Measurements from ENCODE around the gene FBH1. TPM values are rescaled to one million over a fixed set of nuclear protein-coding genes. Genes with fewer than 3 reads are reported as not detected.
"Not testable (repeated sequence)": the region's sequence is repeated elsewhere in the genome, so short reads cannot be mapped to it uniquely, and the experiment has no call there.

The FBH1 gene
- total and polyA plus RNA-seq, 4 donors = 39.4 to 93.2 (median 63.8) TPM

DNA sequence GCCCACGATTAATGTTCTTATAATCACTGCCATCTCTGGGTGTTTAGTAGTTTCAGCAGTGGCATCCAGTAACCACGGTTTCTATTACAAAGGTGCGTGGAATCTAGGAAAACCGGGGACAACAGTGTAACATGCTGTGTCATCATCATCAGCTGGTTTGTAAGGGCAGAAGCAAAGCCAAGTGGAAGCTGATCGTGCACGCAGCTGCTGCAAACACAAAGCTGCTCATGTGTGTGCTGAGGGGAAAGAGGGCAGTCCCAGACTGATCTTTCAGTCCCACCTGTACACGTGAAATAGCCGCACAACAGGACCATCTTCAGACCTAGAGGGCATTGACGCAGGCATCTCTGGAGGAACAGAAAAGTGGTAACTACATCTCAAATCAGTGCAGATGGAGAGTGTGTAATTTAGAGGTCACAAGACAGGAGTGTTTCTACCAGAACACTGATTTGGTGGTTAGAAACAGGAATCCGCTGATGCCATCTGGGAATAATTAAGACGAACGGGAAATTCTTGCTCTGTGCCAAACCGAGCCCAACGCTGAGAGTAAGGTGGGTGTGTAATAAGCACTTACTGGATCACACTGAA, 13.8 kb upstream of the FBH1 start:
- DNase-seq (no peak), ATAC-seq (ENCODE audit: insufficient read depth, low FRiP score) (no peak)
- no peaks in the 10 kb centered on the region for H3K27me3 ChIP-seq (ENCODE audit: control insufficient read depth in 3 of 3, insufficient read depth in 3 of 3, low read length in 2 of 3)
- H3K9ac ChIP-seq (ENCODE audit: insufficient read depth in 1 of 2, low read length in 2 of 2) = no peak overlapping the region
- no peaks in the 10 kb centered on the region for H3K9me3 ChIP-seq (ENCODE audit: control insufficient read depth in 4 of 4, insufficient read depth in 3 of 4, low read length in 3 of 4)
- no peak overlapping the region for H3K4me3 ChIP-seq
- H3K4me1 ChIP-seq (ENCODE audit: control insufficient read depth in 5 of 5, insufficient read depth in 5 of 5, low read length in 5 of 5) = no peaks in the 10 kb centered on the region
- TF ChIP-seq, protein P1, sequence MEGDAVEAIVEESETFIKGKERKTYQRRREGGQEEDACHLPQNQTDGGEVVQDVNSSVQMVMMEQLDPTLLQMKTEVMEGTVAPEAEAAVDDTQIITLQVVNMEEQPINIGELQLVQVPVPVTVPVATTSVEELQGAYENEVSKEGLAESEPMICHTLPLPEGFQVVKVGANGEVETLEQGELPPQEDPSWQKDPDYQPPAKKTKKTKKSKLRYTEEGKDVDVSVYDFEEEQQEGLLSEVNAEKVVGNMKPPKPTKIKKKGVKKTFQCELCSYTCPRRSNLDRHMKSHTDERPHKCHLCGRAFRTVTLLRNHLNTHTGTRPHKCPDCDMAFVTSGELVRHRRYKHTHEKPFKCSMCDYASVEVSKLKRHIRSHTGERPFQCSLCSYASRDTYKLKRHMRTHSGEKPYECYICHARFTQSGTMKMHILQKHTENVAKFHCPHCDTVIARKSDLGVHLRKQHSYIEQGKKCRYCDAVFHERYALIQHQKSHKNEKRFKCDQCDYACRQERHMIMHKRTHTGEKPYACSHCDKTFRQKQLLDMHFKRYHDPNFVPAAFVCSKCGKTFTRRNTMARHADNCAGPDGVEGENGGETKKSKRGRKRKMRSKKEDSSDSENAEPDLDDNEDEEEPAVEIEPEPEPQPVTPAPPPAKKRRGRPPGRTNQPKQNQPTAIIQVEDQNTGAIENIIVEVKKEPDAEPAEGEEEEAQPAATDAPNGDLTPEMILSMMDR (IDR thresholded peaks at IDR 0.05; ENCODE audit: control extremely low read depth, extremely low read depth) = no peak
- H3K36me3 ChIP-seq (ENCODE audit: control insufficient read depth in 4 of 4, insufficient read depth in 4 of 4, low read length in 4 of 4) = peaks cover 5 to 26% (median 13%) of the 10 kb centered on the region in 4 donors
- 82 to 85% methylated on average over 14 of the region's 14 CpGs for WGBS, 2 donors
- no peak overlapping the region for H3K27ac ChIP-seq (ENCODE audit: low read depth in 1 of 2, low read length in 1 of 2)

GRCh38 chr10:5877041-5877440, 13.0 kb upstream of the FBH1 start:
- H3K27me3 ChIP-seq (ENCODE audit: control insufficient read depth in 3 of 3, insufficient read depth in 3 of 3, low read length in 2 of 3); H3K27ac ChIP-seq (ENCODE audit: low read depth in 1 of 2, low read length in 1 of 2); H3K4me1 ChIP-seq (ENCODE audit: control insufficient read depth in 5 of 5, insufficient read depth in 5 of 5, low read length in 5 of 5); H3K4me3 ChIP-seq; H3K9ac ChIP-seq (ENCODE audit: insufficient read depth in 1 of 2, low read length in 2 of 2); DNase-seq; H3K9me3 ChIP-seq (ENCODE audit: control insufficient read depth in 4 of 4, insufficient read depth in 3 of 4, low read length in 3 of 4); ATAC-seq (ENCODE audit: insufficient read depth, low FRiP score): not testable (repeated sequence)
- 95 to 96% methylated on average over 7 of the region's 7 CpGs for WGBS, 2 donors
- peaks cover 5 to 26% (median 15%) of the 10 kb centered on the region in 4 donors for H3K36me3 ChIP-seq (ENCODE audit: control insufficient read depth in 4 of 4, insufficient read depth in 4 of 4, low read length in 4 of 4)

- Histone ChIP-seq H3K9me3 (ENCODE audit: control insufficient read depth in 4 of 4, insufficient read depth in 3 of 4, low read length in 3 of 4) (no peaks in the 10 kb centered on the region), H3K27ac (ENCODE audit: low read depth in 1 of 2, low read length in 1 of 2) (no peak overlapping the region), H3K4me1 (ENCODE audit: control insufficient read depth in 5 of 5, insufficient read depth in 5 of 5, low read length in 5 of 5) (peaks cover 0 to 4% (median 2%) of the 10 kb centered on the region in 5 donors), H3K9ac (ENCODE audit: insufficient read depth in 1 of 2, low read length in 2 of 2) (no peak overlapping the region), H3K4me3 (no peak overlapping the region), H3K36me3 (ENCODE audit: control insufficient read depth in 4 of 4, insufficient read depth in 4 of 4, low read length in 4 of 4) (peaks cover 9 to 46% (median 15%) of the 10 kb centered on the region in 4 donors), H3K27me3 (ENCODE audit: control insufficient read depth in 3 of 3, insufficient read depth in 3 of 3, low read length in 2 of 3) (no peaks in the 10 kb centered on the region)
- 84 to 85% methylated on average over 8 of the region's 8 CpGs for WGBS, 2 donors
- no peak for DNase-seq
- ATAC-seq (ENCODE audit: insufficient read depth, low FRiP score) = no peak
- TF ChIP-seq, protein P1 (IDR thresholded peaks at IDR 0.05; ENCODE audit: control extremely low read depth, extremely low read depth) = no peak
Measured at GRCh38 chr10:5882961-5883360, 7.1 kb upstream of the FBH1 start.

GRCh38 chr10:5885619-5886018, 4.4 kb upstream of the FBH1 start:
- WGBS, 2 donors = 89 to 90% methylated on average over 5 of the region's 5 CpGs

More at GRCh38 chr10:5885619-5886018, 4.4 kb upstream of the FBH1 start:
- H3K4me1 ChIP-seq (ENCODE audit: control insufficient read depth in 5 of 5, insufficient read depth in 5 of 5, low read length in 5 of 5) = peaks cover 0 to 15% (median 11%) of the 10 kb centered on the region in 5 donors
- no peak overlapping the region for H3K4me3 ChIP-seq
- no peak overlapping the region for H3K9ac ChIP-seq (ENCODE audit: insufficient read depth in 1 of 2, low read length in 2 of 2)
- no peaks in the 10 kb centered on the region for H3K27me3 ChIP-seq (ENCODE audit: control insufficient read depth in 3 of 3, insufficient read depth in 3 of 3, low read length in 2 of 3)
- DNase-seq (no peak), ATAC-seq (ENCODE audit: insufficient read depth, low FRiP score) (no peak)
- TF ChIP-seq, protein P1 (IDR thresholded peaks at IDR 0.05; ENCODE audit: control extremely low read depth, extremely low read depth) = no peak
- no peaks in the 10 kb centered on the region for H3K9me3 ChIP-seq (ENCODE audit: control insufficient read depth in 4 of 4, insufficient read depth in 3 of 4, low read length in 3 of 4)
- H3K27ac ChIP-seq (ENCODE audit: low read depth in 1 of 2, low read length in 1 of 2) = no peak overlapping the region
- peaks cover 9 to 38% (median 13%) of the 10 kb centered on the region in 4 donors for H3K36me3 ChIP-seq (ENCODE audit: control insufficient read depth in 4 of 4, insufficient read depth in 4 of 4, low read length in 4 of 4)

Data from lung (tissue), 12 donors.